Endothelial cell (in vitro differentiated cells): ENCODE results near the gene SIRT7. TPM values are rescaled to one million over a fixed set of nuclear protein-coding genes. Genes with fewer than 3 reads are reported as not detected.
"Not testable (repeated sequence)": the region's sequence is repeated elsewhere in the genome, so short reads cannot be mapped to it uniquely, and the experiment has no call there.

Source experiments
- DNase-seq: peaks from one replicate; pipeline ENCODE4 v3.0.0; 2021; ENCODE audit warnings: low spot score
- H3K27ac Mint-ChIP-seq: one replicate; pipeline ENCODE4 v1.8.0; 2021; ENCODE audit warnings: mixed read lengths, inconsistent platforms; ENCODE audit not compliant: unreplicated experiment
- H3K27me3 Mint-ChIP-seq: one replicate; pipeline ENCODE4 v1.8.0; 2021; ENCODE audit warnings: mild to moderate bottlenecking, moderate library complexity, mixed read lengths, inconsistent platforms; ENCODE audit not compliant: unreplicated experiment
- H3K36me3 Mint-ChIP-seq: one replicate; pipeline ENCODE4 v1.8.0; 2021; ENCODE audit warnings: mild to moderate bottlenecking, low read depth, mixed read lengths, inconsistent platforms; ENCODE audit not compliant: unreplicated experiment
- H3K4me1 Mint-ChIP-seq: one replicate; pipeline ENCODE4 v1.8.0; 2021; ENCODE audit warnings: mild to moderate bottlenecking, mixed read lengths, inconsistent platforms; ENCODE audit not compliant: unreplicated experiment
- H3K4me3 Mint-ChIP-seq: one replicate; pipeline ENCODE4 v1.8.0; 2021; ENCODE audit warnings: mild to moderate bottlenecking, mixed read lengths, inconsistent platforms; ENCODE audit not compliant: unreplicated experiment
- H3K9me3 Mint-ChIP-seq: one replicate; pipeline ENCODE4 v1.8.0; 2021; ENCODE audit warnings: mixed read lengths, inconsistent platforms; ENCODE audit not compliant: unreplicated experiment
- CTCF ChIP-seq: fragments of 200-600 bp; sonication (generic); IDR thresholded peaks from one replicate; pipeline ENCODE4 v1.5.0; 2021; ENCODE audit warnings: antibody characterized with exemption; ENCODE audit not compliant: unreplicated experiment
- total RNA-seq: library from RNA; stranded (reverse); fragmentation: NEBNext Ultra II Directional; extraction: Animal tissue kit (Norgen Biotek cat#: 25700); gene quantifications from one replicate; pipeline ENCODE4 v1.2.1, GENCODE V29; 2021; ENCODE audit not compliant: unreplicated experiment

SIRT7 gene
- total RNA-seq, 1 donor from 2014 or later = 14.4 TPM

- DNase-seq = no peak
- H3K9me3 Mint-ChIP-seq = no peaks in the 10 kb centered on the region
- H3K36me3 Mint-ChIP-seq = peaks cover 8% of the 10 kb centered on the region
- no peak for TF ChIP-seq CTCF
- no peak overlapping the region for H3K4me3 Mint-ChIP-seq
- H3K27ac Mint-ChIP-seq = no peak overlapping the region
- peaks cover 22% of the 10 kb centered on the region for H3K27me3 Mint-ChIP-seq
- H3K4me1 Mint-ChIP-seq = peaks cover 4% of the 10 kb centered on the region
Measured at GRCh38 chr17:81955756-81956544, 38.0 kb upstream of the SIRT7 start.

- peaks cover 22% of the 10 kb centered on the region for H3K27me3 Mint-ChIP-seq
- peaks cover 8% of the 10 kb centered on the region for H3K36me3 Mint-ChIP-seq
- no peaks in the 10 kb centered on the region for H3K9me3 Mint-ChIP-seq
- DNase-seq = no peak
- H3K4me1 Mint-ChIP-seq = peaks cover 4% of the 10 kb centered on the region
- H3K27ac Mint-ChIP-seq = no peak overlapping the region
- no peak for TF ChIP-seq CTCF
- no peak overlapping the region for H3K4me3 Mint-ChIP-seq
Measured at GRCh38 chr17:81955058-81955681, 37.2 kb upstream of the SIRT7 start.

- peaks cover 4% of the 10 kb centered on the region for H3K4me1 Mint-ChIP-seq
- TF ChIP-seq CTCF = no peak
- H3K27ac Mint-ChIP-seq = no peak overlapping the region
- peaks cover 8% of the 10 kb centered on the region for H3K36me3 Mint-ChIP-seq
- no peak for DNase-seq
- no peak overlapping the region for H3K4me3 Mint-ChIP-seq
- H3K27me3 Mint-ChIP-seq = peaks cover 22% of the 10 kb centered on the region
- H3K9me3 Mint-ChIP-seq = no peaks in the 10 kb centered on the region
Measured at GRCh38 chr17:81954131-81955057, 36.4 kb upstream of the SIRT7 start.

GRCh38 chr17:81953443-81953842, 35.5 kb upstream of the SIRT7 start:
- not testable (repeated sequence) for H3K27ac Mint-ChIP-seq, H3K36me3 Mint-ChIP-seq, H3K4me1 Mint-ChIP-seq, H3K4me3 Mint-ChIP-seq, H3K9me3 Mint-ChIP-seq, DNase-seq
- peaks cover 15% of the 10 kb centered on the region for H3K27me3 Mint-ChIP-seq

GRCh38 chr17:81952792-81953228, 34.8 kb upstream of the SIRT7 start:
- TF ChIP-seq CTCF = no peak
- peaks cover 8% of the 10 kb centered on the region for H3K27me3 Mint-ChIP-seq
- no peak for DNase-seq
- H3K27ac Mint-ChIP-seq = no peak overlapping the region
- H3K4me1 Mint-ChIP-seq = no peaks in the 10 kb centered on the region
- H3K36me3 Mint-ChIP-seq = peaks cover 4% of the 10 kb centered on the region
- H3K9me3 Mint-ChIP-seq = no peaks in the 10 kb centered on the region
- H3K4me3 Mint-ChIP-seq = no peak overlapping the region
